Common myeloid progenitor, CD34-positive (primary cell): Measurements from ENCODE around the gene SERINC5.
"Not testable (repeated sequence)": the region's sequence is repeated elsewhere in the genome, so short reads cannot be mapped to it uniquely, and the experiment has no call there.

ENCODE experiments used
- CTCF ChIA-PET: fragments of 350-600 bp; sonication (Branson Sonifier 250); formaldehyde crosslinking; loops from one replicate; lab custom pipeline; 2021; ENCODE audit warnings: antibody characterized with exemption; lab: Charles Lee
- POLR2A ChIA-PET: fragments of 350-600 bp; sonication (Branson Sonifier 250); formaldehyde crosslinking; loops from one replicate; lab custom pipeline; 2021; ENCODE audit warnings: antibody characterized with exemption; lab: Charles Lee
- DNase-seq, 3 donors: peaks; one replicate each; pipeline versions ENCODE4 v3.0.0 to v3.0.0-alpha.2; 2013
- H3K27ac ChIP-seq, 2 experiments: 1 replicate in 1 of 2; 2 replicates in 1 of 2; pipeline ENCODE4 v1.7.0; 2013; ENCODE audit warnings: inconsistent platforms in 2 of 2, low read length in 2 of 2, mild to moderate bottlenecking in 2 of 2, low read depth in 1 of 2, moderate library complexity in 1 of 2; ENCODE audit not compliant: severe bottlenecking in 2 of 2, insufficient read depth in 1 of 2, poor library complexity in 1 of 2
- H3K27me3 ChIP-seq, 5 experiments: replicated peaks in 2 of 5; 1 replicate in 3 of 5; 2 replicates in 2 of 5; pipeline versions ENCODE4 v1.6.1 to v1.7.0; 2013; ENCODE audit warnings: low read length in 4 of 5, mild to moderate bottlenecking in 2 of 5, moderate library complexity in 2 of 5, inconsistent platforms in 1 of 5; ENCODE audit not compliant: insufficient read depth in 5 of 5, control insufficient read depth in 4 of 5
- H3K36me3 ChIP-seq, 4 experiments: 1 replicate in 2 of 4; 2 replicates in 2 of 4; pipeline versions ENCODE4 v1.6.1 to v1.7.0; 2013; ENCODE audit warnings: low read length in 3 of 4, control low read depth in 1 of 4, mild to moderate bottlenecking in 1 of 4; ENCODE audit not compliant: control insufficient read depth in 4 of 4, insufficient read depth in 4 of 4
- H3K4me1 ChIP-seq, 4 experiments: 1 replicate in 3 of 4; 2 replicates in 1 of 4; pipeline versions ENCODE4 v1.6.1 to v1.7.1; 2013; ENCODE audit warnings: low read length in 3 of 4, mild to moderate bottlenecking in 3 of 4, control low read depth in 1 of 4, inconsistent platforms in 1 of 4, moderate library complexity in 1 of 4; ENCODE audit not compliant: control insufficient read depth in 4 of 4, insufficient read depth in 4 of 4; ENCODE audit errors: control extremely low read depth in 1 of 4
- H3K4me3 ChIP-seq, 7 experiments: 1 replicate in 4 of 7; 2 replicates in 3 of 7; pipeline versions ENCODE4 v1.5.1 to v1.7.0; 2013; ENCODE audit warnings: mild to moderate bottlenecking in 7 of 7, low read length in 6 of 7, moderate library complexity in 6 of 7, inconsistent platforms in 2 of 7, low read depth in 2 of 7, control low read depth in 1 of 7; ENCODE audit not compliant: insufficient read depth in 4 of 7, control insufficient read depth in 1 of 7; ENCODE audit errors: extremely low read depth in 1 of 7
- H3K9me3 ChIP-seq, 5 experiments: 1 replicate in 4 of 5; 2 replicates in 1 of 5; pipeline versions ENCODE4 v1.6.1 to v1.7.1; 2013; ENCODE audit warnings: low read length in 4 of 5, mild to moderate bottlenecking in 2 of 5, inconsistent platforms in 1 of 5, low read depth in 1 of 5, moderate library complexity in 1 of 5; ENCODE audit not compliant: control insufficient read depth in 4 of 5, insufficient read depth in 2 of 5; ENCODE audit errors: control extremely low read depth in 1 of 5
- WGBS: methylation state at CpG from one replicate; pipeline ENCODE4 v1.1.5; 2013; ENCODE audit not compliant: insufficient coverage; 5-methylcytosine and 5-hydroxymethylcytosine counted together

The SERINC5 gene

GRCh38 chr5:80159133-80159815 lies 96.6 kb downstream of the SERINC5 start:
- ChIA-PET POLR2A (no interaction called here), CTCF (interaction anchor here (0.6 kb wide), 1 partner anchor 23 kb away, joined by 5 read pairs; no protein-coding TSS in a partner anchor)
- Histone ChIP-seq H3K27me3 (no peaks in the 10 kb centered on the region), H3K36me3 (peaks cover 14 to 36% (median 22%) of the 10 kb centered on the region in 4 experiments), H3K27ac (no peak overlapping the region), H3K4me1 (no peaks in the 10 kb centered on the region), H3K9me3 (peaks cover 0 to 3% (median 0%) of the 10 kb centered on the region in 5 experiments), H3K4me3 (no peak overlapping the region)
- DNase-seq: no peak
- WGBS: 100% methylated on average over 1 of the region's 3 CpGs

GRCh38 chr5:80156156-80156555 lies 99.7 kb downstream of the SERINC5 start:
- peaks cover 5 to 29% (median 18%) of the 10 kb centered on the region in 4 experiments for H3K36me3 ChIP-seq
- ChIA-PET CTCF (interaction anchor here (0.8 to 1.4 kb wide), 3 partner anchors 10 to 71 kb away, joined by 3 read pairs; no protein-coding TSS in a partner anchor), POLR2A (no interaction called here)
- no peak overlapping the region for H3K27ac ChIP-seq
- H3K9me3 ChIP-seq: no peaks in the 10 kb centered on the region
- no peaks in the 10 kb centered on the region for H3K27me3 ChIP-seq
- no peak for DNase-seq
- no peaks in the 10 kb centered on the region for H3K4me1 ChIP-seq
- H3K4me3 ChIP-seq: no peak overlapping the region
- WGBS: 89% methylated on average over 5 of the region's 5 CpGs

- Histone ChIP-seq H3K36me3 (peaks cover 2 to 34% (median 15%) of the 10 kb centered on the region in 4 experiments), H3K27ac (no peak overlapping the region), H3K4me3 (no peak overlapping the region), H3K9me3 (no peaks in the 10 kb centered on the region), H3K4me1 (no peaks in the 10 kb centered on the region), H3K27me3 (no peaks in the 10 kb centered on the region)
- ChIA-PET POLR2A (no interaction called here), CTCF (interaction anchor here (1.1 to 1.4 kb wide), 2 partner anchors 8 to 22 kb away, joined by 3 read pairs; no protein-coding TSS in a partner anchor)
- 90% methylated on average over 2 of the region's 4 CpGs for WGBS
- no peak for DNase-seq
These were observed 101.1 kb downstream of the SERINC5 start for GRCh38 chr5:80154749-80155148.

GRCh38 chr5:80154289-80154688 lies 101.6 kb downstream of the SERINC5 start:
- H3K27me3 ChIP-seq, H3K4me3 ChIP-seq, CTCF ChIA-PET, H3K4me1 ChIP-seq, DNase-seq, POLR2A ChIA-PET, H3K27ac ChIP-seq, H3K9me3 ChIP-seq: not testable (repeated sequence)
- H3K36me3 ChIP-seq: peaks cover 2 to 35% (median 16%) of the 10 kb centered on the region in 4 experiments
- WGBS: 98% methylated on average over 7 of the region's 8 CpGs

GRCh38 chr5:80153586-80154126 lies 102.2 kb downstream of the SERINC5 start:
- peaks cover 5 to 38% (median 16%) of the 10 kb centered on the region in 4 experiments for H3K36me3 ChIP-seq
- 100% methylated on average over 4 of the region's 8 CpGs for WGBS
- no peaks in the 10 kb centered on the region for H3K4me1 ChIP-seq
- H3K27me3 ChIP-seq: no peaks in the 10 kb centered on the region
- H3K9me3 ChIP-seq: no peaks in the 10 kb centered on the region
- DNase-seq: no peak
- H3K4me3 ChIP-seq: no peak overlapping the region
- POLR2A ChIA-PET: no interaction called here
- H3K27ac ChIP-seq: no peak overlapping the region
- CTCF ChIA-PET: interaction anchor here (1.2 to 1.6 kb wide), 2 partner anchors 12 to 51 kb away, joined by 3 read pairs; no protein-coding TSS in a partner anchor

- H3K4me1 ChIP-seq: no peaks in the 10 kb centered on the region
- ChIA-PET CTCF (interaction anchor here (1.2 to 1.6 kb wide), 2 partner anchors 13 to 52 kb away, joined by 3 read pairs; no protein-coding TSS in a partner anchor), POLR2A (no interaction called here)
- H3K27ac ChIP-seq: no peak overlapping the region
- no peak for DNase-seq
- WGBS: 100% methylated on average over 4 of the region's 5 CpGs
- H3K4me3 ChIP-seq: no peak overlapping the region
- H3K9me3 ChIP-seq: no peaks in the 10 kb centered on the region
- H3K27me3 ChIP-seq: no peaks in the 10 kb centered on the region
- H3K36me3 ChIP-seq: peaks cover 3 to 36% (median 13%) of the 10 kb centered on the region in 4 experiments
These were observed 103.1 kb downstream of the SERINC5 start for GRCh38 chr5:80152778-80153177.

GRCh38 chr5:80151890-80152289 lies 104.0 kb downstream of the SERINC5 start:
- no peaks in the 10 kb centered on the region for H3K4me1 ChIP-seq
- no peaks in the 10 kb centered on the region for H3K9me3 ChIP-seq
- no peaks in the 10 kb centered on the region for H3K27me3 ChIP-seq
- H3K4me3 ChIP-seq: no peak overlapping the region
- WGBS: 100% methylated on average over 6 of the region's 6 CpGs
- no peak for DNase-seq
- ChIA-PET POLR2A (no interaction called here), CTCF (interaction anchor here (1.6 kb wide), 1 partner anchor 14 kb away, joined by 3 read pairs; no protein-coding TSS in a partner anchor)
- H3K36me3 ChIP-seq: peaks cover 3 to 37% (median 16%) of the 10 kb centered on the region in 4 experiments
- H3K27ac ChIP-seq: no peak overlapping the region
